HEK293 (cell line): Measurements from ENCODE around the gene CLPSL1.

ENCODE experiments used
- CTCF ChIP-seq: fragments of 450-650 bp; formaldehyde crosslinking; IDR thresholded peaks from 2 replicates; pipeline ENCODE4 v1.5.1; 2016; ENCODE audit warnings: missing biosample characterization, missing genetic modification characterization
- ELK4 ChIP-seq: IDR thresholded peaks from 2 replicates; pipeline ENCODE4 v1.6.1; 2011; ENCODE audit warnings: mild to moderate bottlenecking, low read depth, low read length, borderline replicate concordance
- TCF7L2 ChIP-seq: IDR thresholded peaks from 2 replicates; pipeline ENCODE4 v1.6.1; 2011; ENCODE audit warnings: low read depth, mild to moderate bottlenecking, inconsistent platforms, low read length, moderate library complexity, borderline replicate concordance
- YY1 ChIP-seq: fragments of 450-650 bp; formaldehyde crosslinking; IDR thresholded peaks from 2 replicates; pipeline ENCODE4 v1.5.1; 2018; ENCODE audit warnings: missing biosample characterization, missing genetic modification characterization
- ZNF112 ChIP-seq: fragments of 450-650 bp; formaldehyde crosslinking; IDR thresholded peaks from 2 replicates; pipeline ENCODE4 v1.5.0; 2017; ENCODE audit warnings: missing biosample characterization, missing genetic modification characterization
- ZNF155 ChIP-seq: fragments of 450-650 bp; formaldehyde crosslinking; IDR thresholded peaks from 2 replicates; pipeline ENCODE4 v1.5.1; 2016; ENCODE audit warnings: missing biosample characterization, missing genetic modification characterization
- ZNF324 ChIP-seq: fragments of 450-650 bp; formaldehyde crosslinking; IDR thresholded peaks from 2 replicates; pipeline ENCODE4 v1.5.1; 2016; ENCODE audit warnings: missing biosample characterization, missing genetic modification characterization
- ZNF354C ChIP-seq: fragments of 450-650 bp; formaldehyde crosslinking; IDR thresholded peaks from 2 replicates; pipeline ENCODE4 v1.5.1; 2016; ENCODE audit warnings: missing biosample characterization, missing genetic modification characterization, low read depth, borderline replicate concordance
- ZNF416 ChIP-seq: fragments of 450-650 bp; formaldehyde crosslinking; IDR thresholded peaks from 2 replicates; pipeline ENCODE4 v1.5.1; 2016; ENCODE audit warnings: missing biosample characterization, missing genetic modification characterization
- ZNF664 ChIP-seq: fragments of 450-650 bp; formaldehyde crosslinking; IDR thresholded peaks from 2 replicates; pipeline ENCODE4 v1.5.1; 2016; ENCODE audit warnings: missing biosample characterization, missing genetic modification characterization
- ZNF707 ChIP-seq: fragments of 450-650 bp; formaldehyde crosslinking; IDR thresholded peaks from 2 replicates; pipeline ENCODE4 v1.5.1; 2016; ENCODE audit warnings: missing biosample characterization, missing genetic modification characterization

- TF ChIP-seq YY1 (tag by site-specific recombination), result no peak
- no peak for TF ChIP-seq TCF7L2
- no peak for TF ChIP-seq ZNF664 (tag by site-specific recombination)
- no peak for TF ChIP-seq ZNF112 (tag by site-specific recombination)
- TF ChIP-seq ZNF155 (tag by site-specific recombination), result no peak
- no peak for TF ChIP-seq CTCF
- no peak for TF ChIP-seq ZNF324 (tag by site-specific recombination)
- no peak for TF ChIP-seq ELK4
- TF ChIP-seq ZNF707 (tag by site-specific recombination), result no peak
- TF ChIP-seq ZNF354C, result no peak
- TF ChIP-seq ZNF416 (tag by site-specific recombination), result no peak
These were observed 25.4 kb upstream of the CLPSL1 start for GRCh38 chr6:35755278-35755924.
